ENCODE measurements around the gene TXNRD3. TPM values are rescaled to one million over a fixed set of nuclear protein-coding genes. Genes with fewer than 3 reads are reported as not detected.

TXNRD3 gene
- total and polyA plus RNA-seq, 2 donors (not counting 1 experiment from before 2014, with no cell fraction given), result 5.2 to 8.8 TPM

GRCh38 chr3:126676919-126677705 is 22.2 kb upstream of the TXNRD3 start:
- no peaks in the 10 kb centered on the region for H3K79me2 ChIP-seq (ENCODE audit: control insufficient read depth, insufficient read depth, low read length)
- no peaks in the 10 kb centered on the region for H3K4me1 ChIP-seq (ENCODE audit: control insufficient read depth, extremely low read depth, insufficient read depth, low read length)
- no peak overlapping the region for H3K27ac ChIP-seq (ENCODE audit: insufficient read depth, low read length)
- peak in 1 of 2 donors; percentile 24 for DNase-seq (ENCODE audit: low read depth in 2 of 2)
- peaks cover 8% of the 10 kb centered on the region for H3K27me3 ChIP-seq (ENCODE audit: control insufficient read depth, insufficient read depth, low read length)
- H3K9me3 ChIP-seq (ENCODE audit: control insufficient read depth, insufficient read depth, low read depth, low read length), result no peaks in the 10 kb centered on the region
- no peaks in the 10 kb centered on the region for H3K36me3 ChIP-seq (ENCODE audit: control insufficient read depth, insufficient read depth, low read length)
- no peak for TF ChIP-seq CTCF (conservative IDR thresholded peaks at IDR 0.05 in 1 of 2, IDR thresholded peaks at IDR 0.05 in 1 of 2; ENCODE audit: low read depth in 1 of 2, low read length in 2 of 2)
- TF ChIP-seq EZH2 (IDR thresholded peaks at IDR 0.05; ENCODE audit: low read length, missing control alignments), result no peak
- no peak overlapping the region for H3K4me3 ChIP-seq (replicated peaks in 1 of 4; ENCODE audit: control extremely low read depth in 1 of 4, insufficient read depth in 1 of 4, low read depth in 3 of 4, low read length in 4 of 4)
- H3K4me2 ChIP-seq (ENCODE audit: extremely low read depth, insufficient read depth, low read length), result no peak overlapping the region
- no peaks in the 10 kb centered on the region for H4K20me1 ChIP-seq (ENCODE audit: control insufficient read depth, extremely low read depth, insufficient read depth, low read length)
- no peak overlapping the region for H2AFZ ChIP-seq (ENCODE audit: low read length)
- H3K9ac ChIP-seq (ENCODE audit: insufficient read depth, low read length), result no peak overlapping the region

GRCh38 chr3:126672741-126673140 is 17.8 kb upstream of the TXNRD3 start:
- no peaks in the 10 kb centered on the region for H4K20me1 ChIP-seq (ENCODE audit: control insufficient read depth, extremely low read depth, insufficient read depth, low read length)
- no peak overlapping the region for H3K9ac ChIP-seq (ENCODE audit: insufficient read depth, low read length)
- no peak for TF ChIP-seq EZH2 (IDR thresholded peaks at IDR 0.05; ENCODE audit: low read length, missing control alignments)
- TF ChIP-seq CTCF (conservative IDR thresholded peaks at IDR 0.05 in 1 of 2, IDR thresholded peaks at IDR 0.05 in 1 of 2; ENCODE audit: low read depth in 1 of 2, low read length in 2 of 2), result no peak
- H3K79me2 ChIP-seq (ENCODE audit: control insufficient read depth, insufficient read depth, low read length), result no peaks in the 10 kb centered on the region
- H3K9me3 ChIP-seq (ENCODE audit: control insufficient read depth, insufficient read depth, low read depth, low read length), result no peaks in the 10 kb centered on the region
- peaks cover 8% of the 10 kb centered on the region for H3K27me3 ChIP-seq (ENCODE audit: control insufficient read depth, insufficient read depth, low read length)
- no peak overlapping the region for H3K4me3 ChIP-seq (replicated peaks in 1 of 4; ENCODE audit: control extremely low read depth in 1 of 4, insufficient read depth in 1 of 4, low read depth in 3 of 4, low read length in 4 of 4)
- H3K4me1 ChIP-seq (ENCODE audit: control insufficient read depth, extremely low read depth, insufficient read depth, low read length), result no peaks in the 10 kb centered on the region
- H2AFZ ChIP-seq (ENCODE audit: low read length), result no peak overlapping the region
- H3K36me3 ChIP-seq (ENCODE audit: control insufficient read depth, insufficient read depth, low read length), result no peaks in the 10 kb centered on the region
- DNase-seq (ENCODE audit: low read depth in 2 of 2), result no peak
- no peak overlapping the region for H3K27ac ChIP-seq (ENCODE audit: insufficient read depth, low read length)
- no peak overlapping the region for H3K4me2 ChIP-seq (ENCODE audit: extremely low read depth, insufficient read depth, low read length)

GRCh38 chr3:126672340-126672739 is 17.4 kb upstream of the TXNRD3 start:
- H3K36me3 ChIP-seq (ENCODE audit: control insufficient read depth, insufficient read depth, low read length), result no peaks in the 10 kb centered on the region
- H2AFZ ChIP-seq (ENCODE audit: low read length), result no peak overlapping the region
- H3K79me2 ChIP-seq (ENCODE audit: control insufficient read depth, insufficient read depth, low read length), result no peaks in the 10 kb centered on the region
- H3K9ac ChIP-seq (ENCODE audit: insufficient read depth, low read length), result no peak overlapping the region
- TF ChIP-seq EZH2 (IDR thresholded peaks at IDR 0.05; ENCODE audit: low read length, missing control alignments) (no peak), CTCF (conservative IDR thresholded peaks at IDR 0.05 in 1 of 2, IDR thresholded peaks at IDR 0.05 in 1 of 2; ENCODE audit: low read depth in 1 of 2, low read length in 2 of 2) (no peak)
- H4K20me1 ChIP-seq (ENCODE audit: control insufficient read depth, extremely low read depth, insufficient read depth, low read length), result no peaks in the 10 kb centered on the region
- peaks cover 8% of the 10 kb centered on the region for H3K27me3 ChIP-seq (ENCODE audit: control insufficient read depth, insufficient read depth, low read length)
- DNase-seq (ENCODE audit: low read depth in 2 of 2), result no peak
- H3K9me3 ChIP-seq (ENCODE audit: control insufficient read depth, insufficient read depth, low read depth, low read length), result no peaks in the 10 kb centered on the region
- H3K4me2 ChIP-seq (ENCODE audit: extremely low read depth, insufficient read depth, low read length), result no peak overlapping the region
- H3K4me3 ChIP-seq (replicated peaks in 1 of 4; ENCODE audit: control extremely low read depth in 1 of 4, insufficient read depth in 1 of 4, low read depth in 3 of 4, low read length in 4 of 4), result no peak overlapping the region
- no peaks in the 10 kb centered on the region for H3K4me1 ChIP-seq (ENCODE audit: control insufficient read depth, extremely low read depth, insufficient read depth, low read length)
- no peak overlapping the region for H3K27ac ChIP-seq (ENCODE audit: insufficient read depth, low read length)

Data from fibroblast of lung (primary cell).